Measurements from ENCODE around the gene SLC37A1.

SLC37A1 gene

GRCh38 chr21:42563261-42563660 lies 49.6 kb downstream of the SLC37A1 start:
- no peak for DNase-seq

- DNase-seq = no peak
Observed at GRCh38 chr21:42563686-42564085, 50.0 kb downstream of the SLC37A1 start.

- DNase-seq = no peak
Observed at GRCh38 chr21:42564561-42564971, 50.9 kb downstream of the SLC37A1 start.

- DNase-seq = no peak
Observed at GRCh38 chr21:42565206-42565810, 51.7 kb downstream of the SLC37A1 start.

- DNase-seq = no peak
Observed at GRCh38 chr21:42565886-42566523, 52.4 kb downstream of the SLC37A1 start.

- DNase-seq = no peak
Observed at GRCh38 chr21:42566524-42567213, 53.0 kb downstream of the SLC37A1 start.

- no peak for DNase-seq
Observed at GRCh38 chr21:42567214-42567555, 53.5 kb downstream of the SLC37A1 start.

- no peak for DNase-seq
Observed at GRCh38 chr21:42567861-42568260, 54.2 kb downstream of the SLC37A1 start.

- no peak for DNase-seq
Observed at GRCh38 chr21:42568376-42568775, 54.7 kb downstream of the SLC37A1 start.

- no peak for DNase-seq
Observed at GRCh38 chr21:42568866-42569731, 55.4 kb downstream of the SLC37A1 start.

- no peak for DNase-seq
Observed at GRCh38 chr21:42569732-42570301, 56.2 kb downstream of the SLC37A1 start.

GRCh38 chr21:42570362-42570761 lies 56.7 kb downstream of the SLC37A1 start:
- DNase-seq = no peak

- peak; percentile 82 for DNase-seq
Observed at GRCh38 chr21:42570841-42571387, 57.3 kb downstream of the SLC37A1 start.

- no peak for DNase-seq
Observed at GRCh38 chr21:42571391-42572150, 57.9 kb downstream of the SLC37A1 start.

GRCh38 chr21:42572906-42573495 lies 59.3 kb downstream of the SLC37A1 start:
- no peak for DNase-seq

GRCh38 chr21:42574234-42575027 lies 60.8 kb downstream of the SLC37A1 start:
- DNase-seq = no peak

GRCh38 chr21:42575111-42575510 lies 61.5 kb downstream of the SLC37A1 start:
- no peak for DNase-seq

- no peak for DNase-seq
Observed at GRCh38 chr21:42576639-42577038, 63.0 kb downstream of the SLC37A1 start.

- no peak for DNase-seq
Observed at GRCh38 chr21:42578034-42578433, 64.4 kb downstream of the SLC37A1 start.

GRCh38 chr21:42578761-42579415 lies 65.2 kb downstream of the SLC37A1 start:
- no peak for DNase-seq

Measured in right kidney (tissue), 1 donor.